Activated T-helper 9 cell treated with anti-CD3 and anti-CD28 coated beads, Interleukin-2, amount 50 U/mL, for 16 hours (primary cell): Measurements from ENCODE around the gene TP73.

Experiments
- DNase-seq: peaks from one replicate; pipeline ENCODE4 v3.0.0-alpha.2; 2020; ENCODE audit warnings: low read depth

TP73 gene

DNA sequence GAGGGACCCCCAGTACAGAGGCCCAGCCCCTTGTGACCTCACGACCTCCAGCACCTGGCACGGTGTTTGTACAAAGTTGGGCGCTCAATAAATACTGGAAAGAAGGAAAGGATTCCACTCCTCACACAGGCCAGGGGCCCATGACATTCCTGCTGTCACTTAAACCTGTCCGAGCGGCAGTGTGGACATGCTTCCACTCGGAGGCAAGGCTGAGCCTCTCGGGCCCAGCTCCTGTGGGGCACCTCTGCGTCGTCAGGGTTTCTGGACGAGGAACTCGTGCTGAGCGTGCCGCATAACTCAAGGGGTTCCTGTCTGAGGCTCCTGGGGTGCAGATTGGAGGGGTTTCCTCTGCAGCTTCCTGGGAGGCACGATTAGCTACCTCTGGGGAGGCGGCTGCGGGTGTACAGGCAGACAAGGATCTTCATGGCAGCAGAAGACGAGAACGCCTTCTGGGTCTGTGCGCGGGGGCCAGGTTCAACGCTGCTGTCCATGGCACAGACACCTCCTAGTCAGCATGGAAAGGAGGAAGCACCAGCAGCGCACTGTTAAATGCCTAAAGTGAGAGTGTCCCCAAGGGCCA, 116.6 kb downstream of the TP73 start:
- no peak for DNase-seq

DNA sequence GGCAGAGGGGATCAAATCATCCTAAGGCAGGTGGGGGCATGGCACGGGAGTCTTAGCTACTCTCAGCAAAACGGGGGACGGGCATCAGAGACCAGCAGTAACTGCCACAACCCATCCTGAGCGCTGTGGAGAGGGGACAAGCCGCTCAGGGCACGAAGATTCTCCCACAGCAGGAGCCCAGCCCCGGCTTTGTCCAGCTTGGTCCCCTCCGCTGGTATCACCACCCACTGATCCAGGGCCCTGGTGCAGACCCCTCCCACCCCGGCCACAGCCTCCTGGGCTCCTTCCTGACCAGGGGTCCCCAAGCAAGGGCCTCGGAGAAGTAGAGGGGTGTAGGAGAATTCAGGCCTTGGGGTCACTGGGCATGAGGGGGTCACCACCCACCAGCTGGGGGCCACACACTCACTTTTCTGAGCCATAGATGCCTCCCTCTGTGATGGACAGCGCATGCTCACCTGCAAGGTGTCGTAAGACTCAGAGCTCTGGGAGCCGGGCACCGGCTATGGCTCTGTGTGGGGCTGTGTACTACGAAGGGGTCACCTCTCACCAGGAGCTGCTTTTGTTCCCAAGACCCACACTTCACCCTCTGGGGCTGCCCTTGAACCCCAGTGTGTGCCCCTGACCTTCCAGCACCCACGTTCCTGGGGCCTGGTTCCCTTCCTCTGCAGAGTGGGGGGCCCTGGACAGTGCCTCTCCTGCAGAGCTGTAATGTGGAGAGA, 117.9 kb downstream of the TP73 start:
- DNase-seq, result no peak

DNA sequence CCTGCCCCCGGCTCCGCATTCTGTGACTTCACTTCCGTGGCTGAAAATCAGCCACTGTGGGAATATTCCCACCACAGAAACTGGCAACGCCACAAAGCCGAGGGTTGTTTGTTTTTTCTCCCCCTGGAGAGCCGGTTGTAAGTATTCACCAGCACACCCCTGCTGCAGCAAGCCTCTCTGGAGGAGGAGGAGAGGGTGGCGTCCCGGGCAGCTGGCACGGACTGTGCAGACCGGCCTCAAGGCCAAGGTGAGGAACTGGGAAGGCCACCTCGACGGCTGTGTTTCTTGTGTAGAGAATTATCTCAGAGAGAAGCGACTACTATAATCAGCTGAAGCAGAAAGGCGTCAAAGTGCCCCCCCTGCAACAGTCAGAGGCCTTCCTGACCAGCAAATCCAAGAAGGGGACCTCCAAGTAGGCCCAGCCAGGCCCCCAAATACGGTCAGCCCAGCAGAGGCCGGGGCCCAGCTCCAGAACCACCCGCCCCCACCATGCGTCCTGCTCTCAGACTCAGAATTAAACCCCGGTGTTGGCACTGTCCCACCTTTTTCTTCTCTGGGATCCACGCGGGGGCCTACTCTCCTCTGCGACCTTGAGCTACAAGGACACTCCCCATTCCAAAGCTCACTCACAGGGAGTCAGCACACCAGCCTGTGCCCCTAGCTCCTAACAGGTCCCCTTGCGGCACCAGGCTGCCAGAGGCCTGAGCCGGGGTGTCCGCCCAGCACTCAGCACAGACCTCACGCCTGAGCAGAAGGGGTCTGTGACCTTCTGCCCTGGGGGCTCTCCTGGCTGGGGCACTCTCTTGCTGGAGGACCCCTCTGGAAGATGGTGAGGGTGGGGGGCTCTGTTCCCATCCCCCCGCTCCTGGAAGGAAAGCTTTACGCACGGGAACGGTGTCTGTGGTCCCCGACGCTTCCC, 119.1 kb downstream of the TP73 start:
- DNase-seq, result no peak

DNA sequence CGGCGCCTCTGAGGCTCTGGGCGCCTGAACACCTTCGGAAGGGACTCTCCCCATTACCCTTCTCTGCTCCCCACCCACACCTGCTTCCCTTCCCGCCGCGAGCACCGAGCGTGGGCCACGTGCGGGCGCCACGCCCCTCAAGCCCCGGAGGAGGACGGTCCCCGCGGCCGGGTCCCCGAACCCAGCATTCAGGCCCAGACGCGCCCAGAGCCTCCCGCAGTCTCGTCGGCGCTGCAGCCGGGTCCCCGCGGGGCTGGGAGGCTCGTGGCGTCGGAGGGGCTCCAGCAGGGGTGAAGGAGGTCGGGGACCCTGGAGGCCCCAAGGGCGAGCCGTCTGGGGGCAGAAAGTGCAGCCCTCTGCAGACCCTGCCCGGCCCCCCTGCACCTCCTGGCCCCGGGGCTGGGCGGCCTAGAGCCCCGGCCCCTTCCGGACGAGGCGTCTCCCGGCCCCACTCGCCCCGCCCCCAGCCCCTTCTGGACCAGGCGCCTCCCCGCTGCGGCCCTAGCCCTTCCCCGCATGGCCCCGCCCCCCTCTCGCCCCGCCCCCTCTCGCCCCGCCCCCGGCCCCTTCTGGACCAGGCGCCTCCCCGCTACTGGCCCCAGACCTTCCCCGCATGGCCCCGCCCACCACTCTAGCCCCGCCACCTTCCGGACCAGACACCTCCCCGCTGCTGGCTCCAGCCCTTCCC, 119.9 kb downstream of the TP73 start:
- DNase-seq, result peak; percentile 78

DNA sequence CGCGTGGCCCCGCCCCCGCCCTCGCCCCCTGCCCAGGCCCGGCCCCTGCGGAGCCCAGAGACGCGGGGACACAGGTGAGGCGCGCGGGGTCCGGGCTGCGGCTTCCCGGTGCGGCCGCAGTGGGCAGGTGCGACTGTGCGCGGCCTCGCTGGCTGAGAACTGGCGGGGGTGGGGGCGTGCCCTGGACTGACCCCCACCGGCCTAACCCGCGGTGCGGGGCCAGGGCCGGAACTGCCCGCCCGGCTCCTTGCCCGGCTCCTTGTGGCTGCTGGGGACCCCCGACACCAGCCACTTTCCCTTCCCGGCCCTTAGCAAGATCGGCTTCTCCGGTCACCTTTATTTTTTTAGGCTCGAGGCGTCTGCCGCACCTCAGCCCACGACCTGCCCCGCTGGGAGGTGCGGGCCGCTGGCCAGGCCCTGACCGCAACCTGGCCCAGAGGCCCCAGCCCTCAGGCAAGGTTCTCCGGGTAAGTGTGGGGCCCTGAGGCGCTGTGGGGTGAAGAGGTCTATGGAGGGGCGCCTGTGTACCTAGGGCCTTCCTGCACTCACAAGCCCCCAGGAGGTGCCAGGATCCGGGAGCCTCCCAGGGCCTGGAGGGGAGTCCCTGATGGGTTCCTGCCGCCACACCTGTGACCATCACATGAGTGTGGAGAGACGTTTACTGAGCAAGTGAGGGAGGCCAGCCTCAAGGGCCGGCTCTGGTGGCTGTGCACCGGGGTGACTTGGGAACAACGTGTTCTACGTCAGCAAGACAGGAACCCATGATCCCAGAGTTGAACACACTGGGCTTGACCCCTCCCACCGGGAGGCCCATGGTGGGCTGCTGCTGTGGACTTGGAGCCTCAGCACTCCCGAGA, 120.6 kb downstream of the TP73 start, which contains the start of gene SMIM1:
TSS of gene SMIM1 (plus strand) at position 35 of the 857 bp plus-strand sequence. CDS start 2,625 bp downstream, outside the sequence.
- DNase-seq, result no peak

DNA sequence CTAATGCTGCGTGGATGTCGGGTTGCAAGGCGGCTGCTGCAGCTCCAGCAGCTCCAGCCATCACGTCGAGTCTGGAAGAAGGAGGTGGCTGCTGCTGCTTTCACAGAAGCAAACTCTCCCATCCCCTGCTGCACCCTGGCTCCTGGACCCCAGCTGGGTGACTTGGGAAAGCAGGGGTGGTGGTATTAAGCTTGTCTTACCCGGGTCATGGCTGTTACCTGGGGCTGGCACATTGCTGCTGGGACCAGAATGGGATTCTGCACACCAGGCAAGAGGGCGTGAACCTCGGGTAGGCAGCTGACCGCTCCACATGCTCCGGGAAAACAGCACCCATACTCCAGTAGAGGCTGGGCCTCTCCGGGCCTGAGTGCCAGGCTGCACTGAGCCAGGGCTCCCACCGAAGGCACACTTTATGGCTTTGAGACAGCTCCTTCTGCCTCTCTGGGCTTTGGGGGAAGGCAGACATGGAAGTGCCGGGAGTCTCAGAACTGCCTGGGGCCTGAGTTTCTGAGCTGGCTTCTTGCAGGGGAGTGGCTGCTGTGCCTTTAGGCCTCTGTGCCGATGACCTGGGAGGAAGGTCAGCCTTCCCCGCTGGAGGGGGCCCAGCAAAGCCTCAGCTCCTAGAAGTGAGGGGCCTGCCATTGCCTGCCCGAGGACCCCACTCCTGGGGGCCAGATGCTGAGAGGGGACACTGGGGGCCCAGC, 121.4 kb downstream of the TP73 start:
- no peak for DNase-seq

DNA sequence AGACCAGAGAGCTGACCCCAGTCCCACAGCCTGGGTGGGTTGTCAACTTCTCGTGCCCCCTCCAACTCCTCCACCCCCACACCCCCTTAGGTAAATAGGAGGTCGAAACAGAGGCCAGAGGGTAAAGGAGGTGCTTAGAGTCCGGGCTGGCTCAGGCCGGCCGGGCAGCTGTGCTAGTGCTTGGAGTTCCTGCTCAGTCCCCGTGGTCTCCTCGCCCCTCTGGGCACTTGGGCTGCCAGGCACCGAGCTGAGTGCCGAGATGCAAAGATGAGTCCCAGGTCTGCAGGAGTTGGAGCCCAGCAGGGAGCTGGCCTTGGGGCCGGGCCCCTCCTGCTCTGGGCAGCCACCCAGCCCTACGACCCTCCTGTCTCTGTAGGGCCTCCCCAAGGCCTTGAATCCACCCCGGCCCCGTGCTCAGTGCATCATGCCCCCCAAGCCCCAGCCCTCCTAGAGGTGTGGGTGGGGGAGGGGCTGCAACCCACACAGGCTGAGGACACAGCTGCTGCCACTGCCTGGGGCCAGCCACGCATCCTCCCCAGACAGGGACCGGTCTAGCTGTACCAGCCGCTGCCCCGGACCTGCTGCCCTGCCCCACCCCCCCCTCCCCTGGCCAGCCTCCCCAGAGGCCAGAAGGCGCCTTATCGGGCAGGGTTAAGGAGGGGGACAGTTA, 122.1 kb downstream of the TP73 start:
- DNase-seq, result no peak

DNA sequence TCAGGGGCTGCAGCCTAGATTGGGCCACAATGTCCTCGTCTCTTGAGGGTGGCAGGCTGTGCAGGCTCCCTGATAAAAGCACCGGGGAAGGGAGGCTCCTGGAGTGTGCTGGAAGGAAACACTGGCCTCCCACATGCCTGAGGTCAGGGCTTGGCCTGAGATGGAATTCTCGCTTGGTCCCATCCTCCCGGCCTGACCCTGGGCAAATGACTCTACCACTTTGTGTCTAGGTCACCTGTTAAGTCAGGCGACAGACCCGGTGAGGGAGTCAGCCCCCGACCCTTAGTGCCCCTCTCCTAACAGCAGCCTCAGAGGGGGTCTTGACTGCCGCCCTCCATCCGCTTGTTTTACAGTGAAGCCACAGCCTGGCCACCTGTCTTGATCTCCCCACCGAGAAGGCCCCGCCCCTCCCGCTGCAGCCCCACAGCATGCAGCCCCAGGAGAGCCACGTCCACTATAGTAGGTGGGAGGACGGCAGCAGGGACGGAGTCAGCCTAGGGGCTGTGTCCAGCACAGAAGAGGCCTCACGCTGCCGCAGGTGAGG, 122.7 kb downstream of the TP73 start:
- DNase-seq, result no peak

DNA sequence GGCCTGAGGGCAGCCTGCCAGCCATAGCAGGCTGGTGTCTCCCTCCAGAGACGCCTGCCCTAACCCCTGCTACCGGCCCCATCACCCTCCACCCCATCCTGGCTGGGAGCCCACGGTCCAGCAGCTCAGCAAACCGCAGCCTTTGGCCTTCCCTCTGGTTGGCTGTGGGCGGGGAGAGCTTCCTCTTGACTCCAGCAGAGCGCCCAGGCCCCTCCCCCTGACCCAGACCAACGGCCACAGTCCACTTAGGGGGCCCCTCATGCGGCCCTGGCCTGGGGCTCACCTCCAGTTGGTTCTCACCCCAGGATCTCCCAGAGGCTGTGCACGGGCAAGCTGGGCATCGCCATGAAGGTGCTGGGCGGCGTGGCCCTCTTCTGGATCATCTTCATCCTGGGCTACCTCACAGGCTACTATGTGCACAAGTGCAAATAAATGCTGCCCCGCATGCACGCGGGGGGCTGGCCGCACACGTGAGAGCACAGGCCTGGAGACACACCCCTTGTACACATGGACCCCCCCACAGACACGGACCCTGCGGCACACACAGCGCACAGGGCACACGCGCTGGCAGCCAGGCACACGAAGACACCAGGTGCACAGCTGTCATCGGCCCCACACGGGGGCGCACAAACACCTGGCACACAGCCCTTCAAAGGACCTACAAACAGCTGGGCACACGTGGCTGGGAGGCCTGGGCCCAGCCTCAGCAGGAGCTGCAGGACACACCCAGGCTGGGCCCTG, 123.3 kb downstream of the TP73 start:
- peak; percentile 26 for DNase-seq

DNA sequence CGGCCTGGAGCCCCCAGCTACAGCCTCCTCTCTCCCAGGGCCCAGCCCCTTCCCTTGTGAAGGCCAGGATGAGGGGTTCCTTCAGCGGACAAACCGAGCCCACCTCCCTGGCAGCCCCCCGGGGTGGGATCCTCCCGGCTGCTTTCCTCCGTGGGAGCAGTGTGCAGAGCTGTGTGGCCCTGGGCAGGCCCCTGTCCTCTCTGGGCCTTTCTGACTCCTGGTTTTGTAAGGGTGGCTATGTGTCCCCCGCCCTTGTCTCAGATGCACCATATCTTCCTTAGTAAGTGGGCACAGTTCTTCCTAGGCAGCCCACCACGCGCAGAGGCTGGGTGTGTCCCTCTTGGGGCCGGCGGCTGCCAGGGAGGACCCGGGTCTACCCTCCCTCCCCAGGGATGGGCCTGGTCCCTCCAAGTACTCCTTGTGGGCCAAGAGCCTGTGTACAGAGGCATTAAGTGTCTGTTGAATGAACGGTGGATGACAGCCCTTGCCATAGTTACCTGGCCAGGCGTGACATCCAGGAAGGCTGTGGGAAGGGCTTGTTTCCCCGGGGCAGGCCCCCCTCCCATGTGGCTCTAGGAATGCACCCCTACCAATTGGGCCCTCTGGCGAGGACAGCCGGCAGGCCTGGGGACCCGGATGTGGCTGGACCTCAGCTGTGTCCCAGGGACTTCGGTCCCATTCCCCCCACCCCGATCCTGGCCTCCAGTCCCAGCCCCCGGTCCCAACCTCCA, 124.1 kb downstream of the TP73 start:
- DNase-seq, result no peak

DNA sequence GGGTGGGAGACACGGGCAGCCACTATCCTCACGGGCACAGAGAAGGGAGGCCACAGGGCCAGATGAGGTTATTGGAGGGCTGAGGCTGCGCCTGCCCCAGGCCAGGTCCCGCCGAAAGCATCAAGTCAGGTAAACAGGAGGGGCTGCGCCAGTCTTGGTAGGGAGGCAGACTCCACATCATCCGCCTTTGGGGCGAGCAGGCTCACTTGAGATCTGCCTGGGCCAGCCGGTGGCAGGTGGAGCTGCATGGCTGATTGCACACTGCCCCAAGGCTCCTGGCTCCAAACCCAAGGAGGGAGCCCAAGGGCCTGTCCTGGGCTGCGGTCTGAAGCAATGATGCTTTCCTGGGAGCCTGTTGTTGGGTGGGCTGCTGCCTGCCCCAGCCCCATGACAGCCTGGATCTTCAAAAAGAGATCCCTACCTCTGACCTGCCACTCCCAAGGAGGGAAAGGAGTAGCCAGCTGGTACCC, 124.8 kb downstream of the TP73 start:
- no peak for DNase-seq

DNA sequence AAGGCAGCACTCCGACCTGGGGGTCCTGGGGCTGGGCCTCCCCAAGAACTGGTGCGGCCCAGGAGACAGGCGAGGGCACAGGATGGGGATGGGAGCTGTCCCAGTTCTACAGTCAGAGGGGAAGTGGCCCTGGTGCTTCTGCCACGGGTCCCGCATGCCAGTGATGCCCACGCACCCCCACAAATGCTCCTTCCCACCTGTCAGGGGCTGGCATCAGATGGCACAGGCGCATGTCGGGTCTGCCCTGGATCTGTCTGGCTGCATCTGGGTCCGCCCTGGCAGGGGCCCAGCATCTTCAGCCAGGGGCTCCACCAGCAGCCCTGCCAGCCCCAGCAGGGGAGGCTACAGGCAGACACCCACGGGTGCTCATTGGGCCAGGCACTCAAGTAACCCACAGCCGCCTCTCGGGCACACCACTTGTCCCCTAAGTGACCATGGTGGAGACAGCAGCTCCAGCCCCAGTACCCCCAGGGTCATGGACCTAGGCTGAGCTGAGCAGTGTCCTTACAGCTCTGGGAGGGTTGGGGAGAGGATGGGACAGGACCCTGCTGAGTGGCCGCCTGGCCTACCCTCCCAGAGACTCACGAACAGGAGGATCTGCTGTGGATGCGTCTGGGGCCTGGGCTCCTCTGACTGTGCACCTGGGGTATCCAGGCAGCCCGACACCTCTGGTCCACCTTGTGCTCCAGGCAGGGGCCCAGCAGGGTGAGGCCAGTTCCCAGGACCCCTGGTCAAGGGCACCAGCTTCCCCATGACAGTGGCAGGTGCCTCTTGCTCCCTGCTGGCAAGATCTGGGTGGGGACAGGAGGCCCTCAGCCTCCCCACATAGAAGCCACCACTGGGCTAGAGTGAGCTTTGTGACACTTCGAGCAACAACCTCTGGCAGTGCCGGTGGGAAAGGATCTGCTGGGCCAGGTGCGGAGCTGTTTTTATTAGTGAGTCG, 125.6 kb downstream of the TP73 start:
- DNase-seq, result no peak

DNA sequence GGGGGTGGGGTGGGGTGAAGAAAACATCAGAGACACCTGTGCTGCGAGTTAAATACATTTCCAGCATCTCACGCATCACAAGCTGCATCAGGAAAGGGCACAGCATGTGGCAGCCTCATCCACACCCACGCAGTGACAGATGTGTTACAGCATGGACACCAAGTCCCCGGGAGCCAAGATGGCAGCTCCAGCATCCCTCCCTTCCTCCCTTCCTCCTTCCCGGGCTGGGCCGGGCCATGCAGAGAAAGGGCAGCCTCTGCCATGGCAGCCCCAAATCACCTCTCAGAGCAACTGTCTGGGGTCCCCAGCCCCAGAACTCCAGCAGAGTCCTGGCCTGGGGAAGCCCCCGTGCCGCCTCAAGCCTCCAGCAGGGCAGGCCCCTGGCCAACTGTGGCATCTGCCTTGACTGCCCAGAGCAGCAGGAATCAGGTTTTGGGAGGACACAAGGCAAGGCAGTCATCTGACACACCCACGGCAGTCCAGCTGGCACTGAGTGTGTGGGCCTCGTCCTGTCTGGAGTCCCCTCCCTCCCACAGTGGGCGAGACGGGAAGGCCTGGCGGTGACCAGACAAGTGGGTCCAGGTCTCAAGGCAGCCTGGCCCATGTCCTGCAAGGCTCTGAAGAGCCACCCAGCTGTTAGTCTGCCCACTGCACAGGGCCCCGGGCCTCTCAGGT, 126.4 kb downstream of the TP73 start:
- no peak for DNase-seq

DNA sequence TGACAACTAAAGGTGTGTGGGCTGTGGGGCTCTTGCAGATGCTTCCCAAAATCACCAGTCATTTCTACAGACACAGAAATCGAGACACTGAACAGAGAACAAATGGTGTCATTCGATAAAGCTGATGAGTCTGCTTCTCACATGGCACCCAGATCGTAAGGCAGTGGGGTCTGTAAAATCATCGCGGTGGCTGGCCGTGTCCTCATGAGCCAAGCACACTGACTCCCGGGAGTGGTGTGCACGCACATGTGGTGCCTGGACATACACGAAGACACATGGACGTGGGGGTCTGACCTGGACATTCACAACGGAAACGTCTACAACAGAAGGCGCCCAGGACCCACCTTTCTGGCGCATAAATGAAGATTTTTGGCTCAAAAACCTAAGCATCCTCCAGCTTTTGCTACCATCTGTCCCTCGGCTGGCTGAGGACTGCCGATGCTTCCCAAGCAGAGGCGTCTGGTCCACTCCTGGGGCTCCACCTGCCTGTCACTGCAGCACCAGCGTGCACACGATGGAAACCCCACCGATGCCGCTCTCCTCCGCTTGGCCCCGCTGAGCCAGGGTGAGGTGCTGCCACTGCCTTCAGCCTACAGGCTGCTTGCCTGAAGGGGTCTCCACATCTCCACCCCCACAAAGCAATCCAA, 127.1 kb downstream of the TP73 start:
- no peak for DNase-seq

DNA sequence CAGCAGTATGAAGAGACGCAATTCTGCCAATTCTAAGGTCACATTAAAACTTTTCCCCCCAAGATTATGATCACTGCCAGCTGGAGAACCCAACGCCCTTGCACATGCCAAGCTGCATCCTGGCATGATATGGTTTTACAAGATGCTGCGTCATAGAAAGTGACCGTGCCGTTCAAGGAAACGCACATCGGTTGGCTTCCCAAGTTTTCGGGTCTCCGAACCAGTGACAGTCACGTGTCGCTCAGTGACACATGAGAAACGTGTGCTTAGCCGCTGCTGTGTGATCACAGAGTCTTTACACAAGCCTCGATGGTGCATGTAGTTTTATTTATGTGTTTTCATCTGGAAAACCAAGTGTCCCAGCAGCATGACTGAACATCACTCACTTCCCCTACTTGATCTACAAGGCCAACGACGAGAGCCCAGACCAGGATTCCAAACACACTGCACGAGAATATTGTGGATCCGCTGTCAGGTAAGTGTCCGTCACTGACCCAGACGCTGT, 127.6 kb downstream of the TP73 start:
- no peak for DNase-seq

DNA sequence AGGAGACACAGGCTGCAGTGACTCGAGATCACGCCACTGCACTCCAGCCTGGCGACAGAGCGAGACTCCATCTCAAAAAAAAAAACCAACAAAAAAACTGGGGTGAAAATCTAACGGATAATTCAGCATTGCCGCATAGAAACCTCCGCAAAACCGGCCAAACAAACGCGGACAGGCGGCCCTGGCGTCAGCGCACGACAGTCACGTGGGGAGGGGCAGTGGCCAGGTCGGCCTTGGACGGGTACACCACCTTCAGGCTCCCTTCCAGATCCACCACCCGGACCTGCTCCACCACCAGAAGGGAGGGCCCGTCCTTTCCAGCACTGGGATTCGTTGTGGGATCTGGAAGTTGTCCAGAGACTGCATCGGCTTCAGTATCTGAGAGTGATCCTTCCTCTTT, 128.6 kb downstream of the TP73 start:
- no peak for DNase-seq
